ENCODE data around the gene ZGRF1.
"Not testable (repeated sequence)": the region's sequence is repeated elsewhere in the genome, so short reads cannot be mapped to it uniquely, and the experiment has no call there.

The ZGRF1 gene

GRCh38 chr4:112633477-112634235 lies 3.1 kb downstream of the ZGRF1 start:
- DNase-seq, result no peak

- no peak for DNase-seq
These were observed 10.5 kb downstream of the ZGRF1 start for GRCh38 chr4:112626228-112626627.

- DNase-seq, result no peak
These were observed 19.7 kb downstream of the ZGRF1 start for GRCh38 chr4:112616984-112617383.

DNA sequence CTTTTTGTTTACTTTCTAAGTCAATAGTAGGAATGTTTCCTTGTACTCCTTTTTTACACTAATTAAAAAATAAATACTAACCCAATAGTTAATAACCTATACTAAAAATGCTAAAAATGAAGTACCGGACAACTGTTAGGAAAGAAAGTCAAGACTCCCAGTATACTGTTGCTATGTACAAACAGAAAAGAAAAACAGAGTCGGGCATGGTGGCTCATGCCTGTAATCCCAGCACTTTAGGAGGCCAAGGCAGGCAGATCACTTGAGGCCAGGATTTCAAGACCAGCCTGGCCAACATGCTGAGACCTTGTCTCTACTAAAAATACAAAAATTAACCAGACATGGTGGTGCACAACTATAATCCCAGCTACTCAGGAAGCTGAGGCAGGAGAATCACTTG lies 23.9 kb downstream of the ZGRF1 start:
- not testable (repeated sequence) for DNase-seq

- no peak for DNase-seq
These were observed 32.1 kb downstream of the ZGRF1 start for GRCh38 chr4:112604589-112604988.

DNA sequence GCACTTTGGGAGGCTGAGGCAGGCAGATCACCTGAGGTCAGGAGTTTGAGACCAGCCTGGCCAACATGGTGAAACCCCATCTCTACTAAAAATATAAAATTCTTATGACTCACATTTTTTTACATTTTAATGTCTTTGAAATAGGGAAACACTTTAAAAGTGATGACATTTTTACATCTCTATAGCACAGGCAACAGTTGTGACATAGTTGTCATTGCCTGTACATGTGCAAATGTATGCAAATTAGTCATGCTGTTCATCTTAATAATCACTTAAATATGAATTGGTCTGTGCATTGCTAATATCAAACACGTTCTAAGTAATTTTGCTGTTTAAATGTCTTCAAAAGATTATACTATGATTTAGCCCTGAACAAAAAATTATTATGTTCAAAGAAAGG lies 41.7 kb downstream of the ZGRF1 start:
- no peak for DNase-seq

DNA sequence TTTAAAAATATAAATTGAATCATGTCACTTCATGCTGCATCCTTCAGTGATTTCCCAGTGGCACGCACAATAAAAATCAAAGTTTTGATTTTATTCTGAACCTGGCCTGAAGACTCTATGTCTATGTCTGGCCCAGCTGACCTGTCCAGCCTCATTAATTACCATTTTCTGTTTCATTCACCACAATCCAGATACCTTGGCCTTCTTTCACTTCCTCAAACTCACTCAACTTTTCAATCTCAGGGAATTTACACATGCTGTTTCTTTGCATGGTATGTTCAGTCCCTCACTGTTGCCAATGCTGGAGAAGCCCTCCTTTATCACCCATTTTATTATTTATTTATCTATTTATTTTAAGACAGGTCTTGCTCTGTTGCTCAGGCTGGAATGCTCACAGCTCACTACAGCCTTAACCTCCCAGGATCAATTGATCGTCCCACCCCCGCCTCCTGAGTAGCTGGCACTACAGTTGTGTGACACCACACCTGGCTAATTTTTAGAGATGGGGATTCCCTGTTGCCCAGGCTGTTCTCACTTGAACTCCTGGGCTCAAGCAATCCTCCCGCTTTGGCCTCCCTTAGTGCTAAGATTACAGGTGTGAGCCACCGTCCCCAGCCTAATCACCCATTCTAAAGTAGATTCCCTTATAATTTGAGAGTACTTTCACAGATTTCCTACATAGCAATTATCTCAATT lies 43.1 kb downstream of the ZGRF1 start:
- DNase-seq, result no peak

DNA sequence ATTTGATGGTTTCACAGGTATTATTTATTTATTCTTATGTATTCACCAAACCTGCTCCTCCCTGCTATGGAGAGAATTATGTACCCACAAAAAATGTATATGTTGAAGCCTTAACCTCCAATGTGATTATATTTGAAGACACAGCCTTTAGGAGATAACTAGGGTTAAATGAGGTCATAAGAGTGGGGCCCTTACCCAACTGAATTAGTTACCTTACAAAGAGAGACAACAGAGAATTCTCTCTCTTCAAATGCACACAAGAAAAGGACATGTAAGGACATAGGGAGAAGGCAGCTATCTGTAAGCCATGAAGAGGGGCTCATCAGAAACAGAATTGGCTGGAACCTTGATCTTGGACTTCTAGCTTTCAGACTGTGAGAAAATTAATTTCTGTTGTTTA lies 44.0 kb downstream of the ZGRF1 start:
- DNase-seq, result no peak

- DNase-seq, result no peak
These were observed 45.1 kb downstream of the ZGRF1 start for GRCh38 chr4:112591593-112591992.

DNA sequence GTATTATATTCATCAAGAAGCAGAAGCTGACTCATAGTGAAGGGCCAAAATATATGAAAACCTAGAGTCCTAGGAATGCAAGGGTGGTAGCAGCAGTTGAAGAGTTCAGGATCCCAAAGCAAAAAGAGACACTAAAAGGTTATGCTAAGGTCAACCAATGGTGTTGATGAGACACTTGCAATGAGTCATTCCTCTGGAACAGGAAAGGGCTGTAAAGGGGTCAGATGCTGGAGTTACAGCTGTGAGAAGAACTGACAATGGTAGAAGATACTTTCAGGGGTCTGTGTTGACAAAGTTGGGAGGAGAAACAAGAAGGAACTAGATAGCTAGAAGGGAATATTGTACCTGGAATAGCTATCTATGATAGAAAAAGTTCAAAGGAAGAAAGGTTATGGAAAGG lies 47.5 kb downstream of the ZGRF1 start:
- DNase-seq, result no peak

- DNase-seq, result no peak
These were observed 50.6 kb downstream of the ZGRF1 start for GRCh38 chr4:112585977-112586736.

GRCh38 chr4:112567536-112567935 lies 69.2 kb downstream of the ZGRF1 start:
- no peak for DNase-seq

DNA sequence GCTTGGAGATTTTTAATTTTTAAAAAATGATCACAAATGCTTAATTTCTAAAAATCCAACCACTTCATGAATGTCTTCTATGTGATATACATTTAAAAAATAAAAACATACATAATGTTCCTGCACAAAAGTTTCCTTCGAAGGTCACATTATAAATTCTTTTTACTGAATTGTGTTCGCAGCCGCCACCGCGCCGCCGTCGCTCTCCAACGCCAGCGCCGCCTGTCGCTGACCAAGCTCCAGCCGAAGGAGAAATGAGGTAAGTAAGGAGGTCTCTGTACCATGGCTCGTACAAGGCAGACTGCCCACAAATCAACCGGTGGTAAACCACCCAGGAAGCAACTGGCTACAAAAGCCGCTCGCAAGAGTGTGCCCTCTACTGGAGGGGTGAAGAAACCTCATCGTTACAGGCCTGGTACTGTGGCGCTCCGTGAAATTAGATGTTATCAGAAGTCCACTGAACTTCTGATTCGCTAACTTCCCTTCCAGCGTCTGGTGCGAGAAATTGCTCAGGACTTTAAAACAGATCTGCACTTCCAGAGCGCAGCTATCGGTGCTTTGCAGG lies 71.9 kb downstream of the ZGRF1 start:
- DNase-seq, result no peak

DNA sequence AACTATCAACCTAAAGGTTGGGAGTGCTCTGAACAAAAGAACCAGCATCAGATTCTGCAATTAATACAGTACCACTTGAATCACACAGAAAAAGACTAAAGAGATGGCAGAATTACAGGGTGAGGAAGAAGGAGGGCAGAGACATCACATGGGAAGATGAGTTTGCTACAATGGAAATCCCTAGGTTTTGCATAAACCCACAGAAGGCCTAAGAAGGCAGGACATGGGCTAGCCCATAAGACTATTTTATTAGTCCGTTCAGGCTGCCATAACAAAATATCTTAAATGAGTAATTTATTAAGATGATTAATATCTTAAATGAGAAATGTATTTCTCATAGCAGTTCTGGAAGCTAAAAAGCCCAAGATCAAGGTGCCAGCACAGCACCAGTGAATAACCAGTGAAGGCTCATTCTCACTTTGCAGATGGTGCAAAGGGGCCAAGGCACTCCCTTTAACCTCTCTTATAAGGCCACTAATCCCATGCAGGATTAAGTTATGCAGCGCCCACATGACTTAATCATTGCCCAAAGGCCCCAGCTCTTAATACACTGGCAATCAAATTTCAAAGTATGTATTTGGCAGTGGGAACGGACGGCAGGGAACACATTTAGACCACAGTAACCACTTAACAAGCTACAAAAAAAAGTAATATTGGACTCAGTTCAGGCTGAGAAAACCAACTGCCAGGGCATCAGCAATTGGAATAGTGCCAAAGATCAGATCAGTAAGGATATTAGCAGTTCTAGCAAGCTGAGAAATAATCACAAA lies 73.1 kb downstream of the ZGRF1 start:
- no peak for DNase-seq

DNA sequence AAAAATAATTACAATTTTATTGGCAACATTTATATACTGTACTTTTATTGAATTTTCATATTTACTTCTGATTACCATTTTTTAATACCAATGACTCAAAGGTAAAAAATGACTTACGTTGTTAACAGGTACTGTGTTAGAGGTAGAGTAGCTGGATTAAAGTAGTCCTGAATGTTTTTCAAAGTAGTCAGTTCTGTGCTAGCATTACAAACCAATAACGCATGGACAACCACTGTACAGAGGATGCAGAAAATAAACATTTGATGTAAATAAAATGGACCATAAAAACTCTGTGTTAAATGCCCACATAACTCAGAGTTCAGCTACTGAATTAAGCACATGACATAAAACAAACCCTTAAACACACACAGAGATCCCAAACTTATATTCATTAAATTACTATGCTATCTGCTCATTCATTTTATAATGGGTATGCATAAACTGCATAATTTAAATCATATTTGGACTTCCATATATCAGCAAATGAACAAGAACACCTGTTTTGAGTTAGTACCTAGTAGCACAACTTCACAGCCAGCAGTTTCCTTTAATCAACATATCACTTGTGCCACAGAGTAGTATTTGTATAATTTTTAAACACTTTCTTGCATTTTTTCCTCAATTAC lies 74.3 kb downstream of the ZGRF1 start:
- DNase-seq, result no peak

DNA sequence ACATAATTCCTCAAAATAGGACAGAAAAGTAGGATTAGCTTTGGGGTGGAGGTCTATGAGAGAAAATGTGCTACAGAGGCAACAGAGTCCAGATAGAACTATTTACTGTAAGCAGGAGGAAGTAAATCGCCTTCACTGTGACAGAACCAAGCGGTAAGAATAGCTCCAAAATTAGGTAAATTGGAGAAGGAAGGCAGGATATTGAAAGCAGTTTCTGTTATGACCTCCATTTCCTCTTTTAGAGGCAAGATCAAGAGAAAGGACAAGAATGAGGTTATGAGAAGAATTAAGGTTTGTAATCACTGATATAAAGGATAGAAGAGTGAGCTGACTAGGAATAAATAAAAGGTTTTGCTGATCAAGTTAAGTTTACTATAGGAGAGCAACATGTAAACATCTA lies 76.6 kb downstream of the ZGRF1 start:
- DNase-seq, result no peak

GRCh38 chr4:112559053-112559452 lies 77.7 kb downstream of the ZGRF1 start:
- no peak for DNase-seq

DNA sequence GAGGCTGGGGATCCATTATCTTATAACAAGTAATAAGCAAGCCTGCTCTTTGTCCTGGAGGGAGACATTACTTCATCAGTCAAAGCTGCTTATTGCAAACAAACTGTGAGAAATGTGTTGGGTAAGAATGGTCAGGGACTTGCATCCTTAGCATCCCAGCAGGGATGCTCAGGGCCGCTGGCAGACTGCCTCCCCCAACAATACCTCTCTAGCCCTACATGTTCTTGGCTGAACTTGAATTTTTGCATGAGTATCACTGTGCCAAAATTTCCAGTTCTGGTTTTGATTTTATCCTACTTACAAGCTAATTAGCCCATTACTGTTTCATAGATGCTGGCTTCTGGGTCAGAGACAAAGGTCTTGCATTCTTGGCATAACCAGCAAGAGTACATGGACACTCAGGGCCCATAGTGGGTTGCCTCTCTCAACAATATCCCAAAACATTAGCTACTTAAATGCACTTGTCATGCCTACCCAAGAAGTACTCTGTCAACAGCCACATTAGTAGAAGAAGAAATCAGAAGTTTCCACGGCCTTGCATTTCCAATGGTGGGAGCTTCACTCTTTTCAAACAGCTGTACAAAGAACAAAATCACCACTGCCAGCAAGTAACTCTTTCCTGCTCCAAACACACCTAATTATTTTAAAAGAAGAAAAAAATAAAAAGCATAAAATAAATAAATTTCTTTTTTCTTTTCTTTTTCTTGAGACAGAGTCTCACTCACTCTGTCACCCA lies 78.9 kb downstream of the ZGRF1 start:
- no peak for DNase-seq

GRCh38 chr4:112554271-112554670 lies 82.4 kb downstream of the ZGRF1 start:
- DNase-seq, result not testable (repeated sequence)

- no peak for DNase-seq
These were observed 84.0 kb downstream of the ZGRF1 start for GRCh38 chr4:112552668-112553067.

DNA sequence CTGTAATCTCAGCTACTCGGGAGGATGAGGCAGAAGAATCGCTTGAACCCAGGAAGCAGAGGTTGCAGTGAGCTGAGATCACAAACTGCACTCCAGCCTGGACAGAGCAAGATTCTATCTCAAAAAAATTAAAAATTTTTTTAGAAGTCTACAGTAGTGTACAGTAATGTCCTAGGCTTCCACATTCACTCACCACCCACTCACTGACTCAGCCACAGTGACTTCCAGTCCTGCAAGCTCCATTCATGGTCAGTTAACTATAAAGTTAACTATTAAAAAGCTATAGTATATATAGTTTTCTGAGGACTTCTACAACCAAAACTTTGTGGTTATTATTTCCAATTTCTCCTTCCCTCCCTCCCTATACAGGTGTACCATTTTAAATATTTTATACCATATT lies 86.0 kb downstream of the ZGRF1 start:
- DNase-seq, result no peak

DNA sequence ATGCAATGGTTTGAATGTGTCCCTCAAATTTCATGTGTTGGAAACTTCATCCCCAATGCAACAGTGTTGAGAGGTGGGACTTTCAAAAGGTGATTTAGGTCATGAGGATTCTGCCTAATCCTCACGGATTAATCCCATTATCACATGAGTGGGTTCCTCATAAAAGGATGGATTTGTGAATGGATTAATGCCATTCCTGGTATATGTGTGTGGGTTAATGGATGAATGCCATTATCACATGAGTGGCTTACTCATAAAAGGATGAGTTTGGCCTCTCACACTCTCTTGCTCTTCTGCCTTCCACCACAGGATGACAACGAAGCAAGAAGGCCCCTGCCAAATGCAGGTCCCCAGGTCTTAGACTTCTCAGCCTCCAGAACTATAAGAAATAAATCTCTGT lies 90.2 kb downstream of the ZGRF1 start:
- DNase-seq, result no peak

Data from activated T-cell treated with anti-CD3 and anti-CD28 coated beads, Interleukin-2, amount 50 U/mL, for 1 hour (primary cell).